Loucy (cell line): Measurements from ENCODE around the gene KDM5B.

Experiments used
- CTCF ChIP-seq: fragments of 200-600 bp; sonication (generic); conservative IDR thresholded peaks from 2 replicates; pipeline ENCODE4 v1.5.1; 2014; ENCODE audit warnings: mild to moderate bottlenecking, antibody characterized with exemption, low read length
- EZH2phosphoT487 ChIP-seq: fragments of 200-600 bp; IDR thresholded peaks from 2 replicates; pipeline ENCODE4 v1.6.1; 2018; ENCODE audit warnings: antibody characterized with exemption, mild to moderate bottlenecking, moderate library complexity, borderline replicate concordance

GRCh38 chr1:202713110-202713509, 95.1 kb downstream of the KDM5B start:
- no peak for TF ChIP-seq CTCF
- TF ChIP-seq EZH2phosphoT487 = no peak
